NCI-H1105 (cell line): ENCODE measurements around the gene NYAP1.
"Not testable (repeated sequence)": the region's sequence is repeated elsewhere in the genome, so short reads cannot be mapped to it uniquely, and the experiment has no call there.

Experiments used
- DNase-seq: peaks from one replicate; lab custom pipeline; 2025; lab: John Stamatoyannopoulos, UW

NYAP1 gene

DNA sequence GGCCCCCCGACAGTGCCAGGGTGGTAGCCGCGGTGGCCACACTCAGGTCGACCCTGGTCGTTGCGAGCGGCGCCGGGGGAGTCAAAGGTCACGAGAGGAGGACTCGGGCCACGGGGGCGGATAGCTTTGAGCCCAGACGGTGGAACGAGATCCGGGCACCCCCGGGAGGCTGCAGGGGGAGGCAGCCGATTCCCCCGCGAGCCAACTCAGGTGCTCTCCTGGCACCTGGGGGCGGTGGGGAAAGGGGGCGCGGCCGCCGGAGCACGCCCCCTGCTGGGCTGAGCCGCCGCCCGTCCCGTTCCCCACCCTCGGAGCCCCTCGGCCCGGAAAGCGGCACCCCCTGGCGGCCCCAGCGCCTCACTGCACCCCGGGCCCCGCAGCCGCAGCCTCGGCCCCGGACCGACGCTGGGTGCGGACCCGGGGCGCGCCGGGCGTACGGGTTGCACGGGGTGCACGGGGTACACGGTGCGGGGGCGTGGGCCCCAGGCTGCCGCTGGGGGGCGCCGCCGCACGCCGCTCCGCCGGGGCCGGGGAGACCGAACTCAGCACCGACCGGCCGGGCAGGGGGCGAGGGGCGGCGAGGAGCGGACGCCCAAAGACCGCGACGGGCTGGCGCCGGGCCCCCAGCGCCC, 521 bp upstream of the NYAP1 start:
- DNase-seq: peak; percentile 38

DNA sequence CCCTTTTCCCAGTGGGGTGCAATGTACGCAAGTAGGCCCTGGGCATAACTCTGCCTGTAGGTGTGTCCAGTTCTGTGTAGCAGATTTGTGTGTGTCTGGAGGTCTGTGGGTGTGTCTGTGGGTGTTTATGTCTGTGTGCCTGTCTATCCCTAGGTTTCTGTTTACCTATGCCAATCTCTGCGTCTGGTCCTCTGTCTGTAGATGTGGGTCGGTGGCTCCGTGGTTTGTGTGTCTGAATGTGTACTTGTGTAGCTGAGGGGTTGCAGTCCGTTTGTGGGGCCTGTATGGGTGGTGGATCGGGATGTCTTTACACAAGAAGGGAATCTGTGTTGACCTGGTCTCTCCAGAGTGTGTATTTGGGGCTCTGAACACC, 932 bp downstream of the NYAP1 start:
- DNase-seq: no peak

DNA sequence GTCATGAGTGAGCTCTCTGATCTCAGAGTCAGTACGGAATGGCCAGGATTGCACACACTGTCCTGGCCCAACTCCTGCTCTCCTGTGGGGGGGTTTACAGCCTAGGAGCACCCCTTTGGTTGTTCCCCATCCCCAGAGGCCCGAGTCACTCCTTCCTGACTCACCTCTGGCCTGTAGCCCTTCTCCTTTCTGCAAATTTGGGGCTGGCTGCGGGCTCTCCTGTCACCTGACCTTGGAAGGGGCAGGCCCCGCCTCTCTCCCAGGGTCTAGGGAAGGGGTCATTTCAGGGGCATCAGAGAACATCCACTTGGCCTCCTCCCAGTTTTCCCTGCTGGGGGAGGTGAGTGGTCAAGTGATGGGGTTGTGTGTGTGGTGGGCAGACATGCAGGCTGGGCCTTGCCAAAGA, 1.7 kb downstream of the NYAP1 start:
- no peak for DNase-seq

DNA sequence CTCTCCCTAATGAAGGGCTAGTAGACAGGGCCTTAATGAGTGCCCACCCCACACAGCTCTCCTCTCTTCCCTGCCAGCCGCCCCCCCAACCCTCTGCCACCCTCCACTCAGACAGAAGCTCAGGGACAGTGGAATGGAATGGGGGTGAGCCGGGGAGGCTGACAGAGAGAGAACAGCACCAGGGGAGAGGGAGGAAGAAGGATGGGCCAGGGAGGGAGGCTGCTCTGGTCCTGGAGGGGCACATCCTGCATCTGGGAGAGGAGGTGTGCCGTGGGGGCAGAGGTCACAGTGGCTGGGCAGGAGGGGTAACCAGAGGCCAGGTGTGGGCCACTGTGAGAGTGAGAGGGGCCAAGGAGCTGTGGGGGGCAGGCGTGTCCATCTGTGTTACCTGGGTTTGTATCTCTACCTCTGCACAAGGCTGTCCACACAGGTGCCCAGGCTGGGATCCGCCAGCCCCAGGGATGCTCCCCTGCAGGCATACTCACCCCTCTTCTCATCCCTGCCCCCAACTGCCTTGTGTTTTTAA, 2.4 kb downstream of the NYAP1 start:
- no peak for DNase-seq

DNA sequence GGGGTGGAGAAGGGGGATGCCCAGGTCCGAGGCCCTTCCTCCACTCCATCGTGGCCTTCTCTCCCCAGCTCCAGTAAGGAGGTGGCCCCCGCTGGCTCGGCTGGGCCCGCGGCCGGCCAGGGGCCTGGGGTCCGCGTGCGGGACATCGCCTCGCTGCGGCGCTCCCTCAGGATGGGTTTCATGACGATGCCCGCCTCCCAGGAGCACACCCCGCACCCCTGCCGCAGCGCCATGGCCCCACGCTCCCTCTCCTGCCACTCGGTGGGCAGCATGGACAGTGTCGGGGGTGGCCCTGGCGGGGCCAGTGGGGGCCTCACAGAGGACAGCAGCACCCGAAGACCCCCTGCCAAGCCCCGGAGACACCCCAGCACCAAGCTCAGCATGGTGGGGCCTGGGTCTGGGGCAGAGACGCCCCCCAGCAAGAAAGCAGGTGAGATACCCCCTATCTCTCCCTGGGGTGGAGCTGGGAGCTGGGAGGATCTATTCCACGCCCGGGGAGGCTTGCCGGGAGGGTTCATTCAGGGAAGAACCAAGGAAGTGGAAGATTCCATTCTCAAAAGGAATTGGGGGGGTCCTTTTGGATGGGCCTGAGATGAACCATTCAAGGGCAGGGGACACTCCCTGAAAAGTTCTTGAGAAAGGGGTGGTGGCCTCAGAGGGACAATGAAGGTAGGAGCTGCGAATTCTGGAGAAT, 3.2 kb downstream of the NYAP1 start:
- no peak for DNase-seq

DNA sequence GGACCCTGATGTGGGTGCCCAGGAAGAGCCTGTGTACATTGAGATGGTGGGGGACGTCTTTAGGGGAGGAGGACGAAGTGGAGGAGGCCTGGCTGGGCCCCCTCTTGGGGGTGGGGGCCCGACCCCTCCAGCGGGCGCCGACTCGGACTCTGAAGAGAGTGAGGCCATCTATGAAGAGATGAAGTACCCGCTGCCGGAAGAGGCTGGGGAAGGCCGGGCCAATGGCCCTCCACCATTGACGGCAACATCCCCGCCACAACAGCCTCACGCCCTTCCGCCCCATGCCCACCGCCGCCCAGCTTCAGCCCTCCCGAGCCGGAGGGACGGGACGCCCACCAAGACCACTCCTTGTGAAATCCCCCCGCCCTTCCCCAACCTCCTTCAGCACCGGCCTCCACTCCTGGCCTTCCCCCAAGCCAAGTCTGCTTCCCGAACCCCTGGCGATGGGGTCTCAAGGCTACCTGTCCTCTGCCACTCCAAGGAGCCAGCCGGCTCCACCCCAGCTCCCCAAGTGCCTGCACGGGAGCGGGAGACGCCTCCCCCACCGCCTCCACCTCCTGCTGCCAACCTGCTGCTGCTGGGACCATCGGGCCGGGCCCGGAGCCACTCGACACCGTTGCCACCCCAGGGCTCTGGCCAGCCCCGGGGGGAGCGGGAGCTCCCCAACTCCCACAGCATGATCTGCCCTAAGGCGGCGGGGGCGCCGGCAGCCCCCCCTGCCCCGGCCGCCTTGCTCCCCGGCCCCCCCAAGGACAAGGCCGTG, 4.8 kb downstream of the NYAP1 start:
- no peak for DNase-seq

DNA sequence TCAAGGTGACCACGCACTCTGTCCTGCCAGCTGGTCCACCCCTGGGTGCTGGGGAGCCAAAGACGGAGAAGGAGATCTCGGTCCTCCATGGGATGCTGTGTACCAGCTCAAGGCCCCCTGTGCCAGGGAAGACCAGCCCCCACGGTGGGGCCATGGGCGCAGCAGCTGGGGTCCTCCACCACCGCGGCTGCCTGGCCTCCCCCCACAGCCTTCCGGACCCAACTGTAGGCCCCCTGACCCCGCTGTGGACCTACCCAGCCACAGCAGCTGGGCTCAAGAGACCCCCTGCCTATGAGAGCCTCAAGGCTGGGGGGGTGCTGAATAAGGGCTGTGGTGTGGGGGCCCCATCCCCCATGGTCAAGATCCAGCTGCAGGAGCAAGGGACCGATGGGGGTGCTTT, 5.4 kb downstream of the NYAP1 start:
- no peak for DNase-seq

DNA sequence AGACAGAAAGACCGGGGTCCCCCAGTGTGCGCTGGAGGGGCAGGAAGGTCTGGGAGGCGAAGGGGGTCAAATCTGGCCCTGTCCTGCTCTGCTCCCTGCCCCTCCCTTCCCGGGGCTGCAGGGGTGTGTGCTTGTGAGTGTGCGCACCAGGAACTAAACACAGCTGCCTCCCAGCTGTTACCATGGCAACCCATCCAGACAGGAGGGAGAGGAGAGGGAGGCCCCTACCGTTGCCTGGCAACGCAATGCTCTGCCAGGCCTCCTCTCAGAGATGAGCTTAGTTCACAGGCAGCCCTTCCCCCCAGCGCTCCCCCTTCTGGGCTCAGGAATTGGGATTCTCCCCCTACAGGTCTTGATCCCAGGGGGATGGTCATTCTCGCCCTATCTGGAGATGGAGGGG, 6.1 kb downstream of the NYAP1 start:
- DNase-seq: peak; percentile 99

DNA sequence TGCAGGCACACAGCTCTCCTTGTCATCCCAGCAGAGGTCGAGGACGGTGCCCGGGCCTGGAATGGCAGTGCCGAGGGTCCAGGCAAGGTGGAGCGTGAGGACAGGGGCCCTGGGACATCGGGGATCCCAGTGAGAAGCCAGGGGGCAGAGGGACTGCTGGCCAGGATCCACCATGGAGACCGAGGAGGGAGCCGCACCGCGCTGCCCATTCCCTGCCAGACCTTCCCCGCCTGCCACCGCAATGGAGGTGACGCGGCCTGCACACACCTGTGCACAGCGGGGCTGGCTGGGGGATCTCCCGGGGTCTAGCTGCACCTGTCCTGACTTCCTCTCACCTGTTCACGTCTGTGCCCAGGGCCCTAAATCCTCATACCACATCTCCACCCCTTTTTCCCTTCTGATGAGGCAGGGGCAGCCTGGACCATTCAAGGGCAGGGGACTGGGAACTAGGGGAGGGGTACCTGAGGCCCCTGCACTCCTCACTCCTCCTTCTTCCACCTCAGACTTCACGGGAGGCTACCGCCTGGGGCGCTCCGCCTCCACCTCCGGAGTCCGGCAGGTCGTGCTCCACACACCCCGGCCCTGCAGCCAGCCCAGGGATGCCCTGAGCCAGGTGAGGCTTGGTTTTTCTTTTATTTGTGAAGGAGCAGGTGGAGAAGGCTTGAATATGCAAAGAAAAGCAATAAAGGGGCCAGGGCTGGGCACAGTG, 6.9 kb downstream of the NYAP1 start:
- no peak for DNase-seq

DNA sequence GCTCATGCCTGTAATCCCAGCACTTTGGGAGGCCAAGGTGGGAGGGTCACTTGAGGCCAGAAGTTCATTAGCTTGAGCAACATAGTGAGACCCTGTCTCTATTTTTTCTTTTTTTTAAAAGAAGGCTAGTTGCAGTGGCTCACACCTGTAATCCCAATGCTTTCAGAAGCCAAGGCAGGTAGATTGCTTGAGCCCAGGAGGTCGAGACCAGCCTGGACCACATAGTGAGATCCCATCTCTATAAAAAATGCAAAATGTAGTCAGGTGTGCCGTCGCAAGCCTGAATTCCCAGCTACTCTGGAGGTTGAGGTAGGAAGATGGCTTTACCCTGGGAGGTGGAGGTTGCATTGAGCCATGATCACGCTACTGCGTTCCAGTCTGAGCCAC, 7.5 kb downstream of the NYAP1 start:
- DNase-seq: no peak

DNA sequence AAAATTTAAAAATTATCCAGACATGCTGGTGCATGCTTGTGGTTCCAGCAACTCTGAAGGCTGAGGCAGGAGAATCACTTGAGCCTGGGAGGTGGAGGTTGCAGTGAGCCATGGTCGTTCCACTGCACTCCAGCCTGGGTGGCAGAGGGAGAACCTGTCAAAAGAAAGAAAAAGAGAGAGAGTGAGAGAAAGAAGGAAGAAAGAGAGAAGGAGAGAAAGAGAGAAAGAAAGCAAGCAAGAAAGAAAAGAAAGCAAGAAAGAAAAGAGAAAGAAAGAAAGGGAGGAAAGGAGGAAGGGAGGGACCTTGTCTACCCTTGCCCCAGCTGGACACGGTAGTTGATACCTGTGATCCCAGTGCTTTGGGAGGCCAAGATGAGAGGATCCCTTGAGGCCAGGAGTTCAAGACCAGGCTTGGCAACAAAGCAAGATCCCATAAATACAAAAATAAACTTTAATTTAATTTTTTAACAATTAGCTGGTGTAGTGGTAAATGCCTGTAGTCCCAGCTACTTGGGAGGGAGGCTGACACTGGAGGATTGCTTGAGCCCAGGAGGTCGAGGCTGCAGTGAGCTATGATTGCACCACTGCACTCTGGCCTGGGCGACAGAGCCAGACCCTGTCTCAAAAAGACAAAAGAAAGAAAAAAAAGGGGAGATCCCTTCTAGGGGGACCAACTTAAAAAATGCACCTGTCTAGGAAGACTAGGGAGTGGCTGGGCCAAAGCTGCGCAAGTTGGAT, 9.2 kb downstream of the NYAP1 start:
- DNase-seq: no peak

DNA sequence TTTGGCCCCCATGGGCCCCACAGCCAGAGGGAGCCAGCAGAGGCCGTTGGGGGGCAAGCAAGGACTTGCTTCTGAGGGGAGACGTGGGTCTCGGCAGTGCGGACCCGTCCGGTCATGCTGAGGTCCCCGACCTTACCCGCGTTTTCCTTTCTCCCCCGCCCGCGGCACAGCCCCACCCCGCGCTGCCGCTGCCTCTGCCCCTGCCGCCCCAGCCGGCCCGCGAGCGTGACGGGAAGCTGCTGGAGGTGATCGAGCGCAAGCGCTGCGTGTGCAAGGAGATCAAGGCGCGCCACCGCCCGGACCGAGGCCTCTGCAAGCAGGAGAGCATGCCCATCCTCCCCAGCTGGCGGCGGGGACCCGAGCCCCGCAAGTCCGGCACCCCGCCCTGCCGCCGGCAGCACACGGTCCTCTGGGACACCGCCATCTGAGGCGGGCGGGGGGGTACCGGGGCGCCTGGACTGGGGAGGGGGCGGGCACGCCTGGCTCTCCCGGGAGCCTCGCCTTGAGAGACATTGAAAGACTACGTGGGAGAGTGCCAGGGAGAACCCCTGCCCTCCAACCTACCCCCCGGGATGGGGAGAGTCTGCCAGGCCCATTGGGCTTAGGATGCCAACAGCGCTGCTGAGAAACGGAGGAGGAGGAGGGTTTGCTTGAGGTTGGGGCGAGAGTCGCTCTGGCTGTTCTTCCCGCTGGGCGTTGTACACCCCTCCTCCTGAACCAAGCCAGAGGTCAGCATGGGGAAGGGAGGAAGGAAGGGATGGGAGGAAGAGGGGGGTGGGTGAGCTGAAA, 9.9 kb downstream of the NYAP1 start:
- DNase-seq: peak; percentile 40

DNA sequence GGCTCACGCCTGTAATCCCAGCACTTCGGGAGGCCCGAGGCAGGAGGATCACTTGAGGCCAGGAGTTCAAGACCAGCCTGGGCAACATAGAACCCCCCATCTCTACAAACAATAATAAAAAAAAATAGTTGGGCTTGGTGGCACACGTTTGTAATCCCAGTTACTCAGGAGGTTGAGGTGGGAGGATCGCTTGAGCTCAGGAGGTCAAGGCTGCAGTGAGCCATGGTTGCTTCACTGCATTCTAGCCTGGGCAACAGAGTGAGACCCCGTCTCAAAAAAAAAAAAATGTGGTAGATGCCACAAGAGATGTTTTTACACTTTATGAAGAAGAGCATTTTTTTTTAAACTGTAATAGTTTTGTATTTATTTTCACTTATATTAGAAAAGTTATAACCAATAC, 12.8 kb downstream of the NYAP1 start:
- DNase-seq: no peak

DNA sequence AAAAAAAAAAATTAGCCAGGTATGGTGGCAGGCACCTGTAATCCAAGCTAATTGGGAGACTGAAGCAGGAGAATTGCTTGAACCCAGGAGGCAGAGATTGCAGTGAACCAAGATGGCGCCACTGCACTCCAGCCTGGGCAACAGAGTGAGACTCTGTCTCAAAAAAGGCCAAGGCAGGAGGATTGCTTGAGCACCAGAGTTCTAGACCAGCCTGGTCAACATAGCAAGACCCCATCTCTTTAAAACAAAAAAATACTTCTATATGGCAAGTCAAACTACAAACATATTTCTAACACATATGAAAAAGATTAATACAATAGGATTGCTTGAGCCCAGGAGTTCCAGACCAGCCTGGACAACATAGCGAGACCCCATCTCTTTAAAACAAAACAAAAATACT, 17.0 kb downstream of the NYAP1 start:
- DNase-seq: not testable (repeated sequence)

DNA sequence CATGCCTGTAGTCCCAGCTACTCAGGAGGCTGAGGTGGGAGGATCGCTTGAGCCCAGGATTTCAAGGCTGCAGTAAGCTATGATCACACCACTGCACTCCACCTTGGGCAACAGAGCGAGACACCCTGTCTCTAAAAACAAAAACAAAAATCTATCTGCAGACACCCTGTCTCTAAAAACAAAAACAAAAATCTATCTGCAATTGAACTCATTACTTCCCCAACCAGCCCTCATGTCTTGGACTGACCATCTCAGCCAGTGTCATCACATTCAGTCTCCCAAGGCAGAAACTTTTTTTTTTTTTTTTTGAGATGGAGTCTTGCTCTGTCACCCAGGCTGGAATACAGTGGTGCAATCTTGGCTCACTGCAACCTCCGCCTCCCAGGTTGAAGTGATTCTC, 20.3 kb downstream of the NYAP1 start:
- not testable (repeated sequence) for DNase-seq

DNA sequence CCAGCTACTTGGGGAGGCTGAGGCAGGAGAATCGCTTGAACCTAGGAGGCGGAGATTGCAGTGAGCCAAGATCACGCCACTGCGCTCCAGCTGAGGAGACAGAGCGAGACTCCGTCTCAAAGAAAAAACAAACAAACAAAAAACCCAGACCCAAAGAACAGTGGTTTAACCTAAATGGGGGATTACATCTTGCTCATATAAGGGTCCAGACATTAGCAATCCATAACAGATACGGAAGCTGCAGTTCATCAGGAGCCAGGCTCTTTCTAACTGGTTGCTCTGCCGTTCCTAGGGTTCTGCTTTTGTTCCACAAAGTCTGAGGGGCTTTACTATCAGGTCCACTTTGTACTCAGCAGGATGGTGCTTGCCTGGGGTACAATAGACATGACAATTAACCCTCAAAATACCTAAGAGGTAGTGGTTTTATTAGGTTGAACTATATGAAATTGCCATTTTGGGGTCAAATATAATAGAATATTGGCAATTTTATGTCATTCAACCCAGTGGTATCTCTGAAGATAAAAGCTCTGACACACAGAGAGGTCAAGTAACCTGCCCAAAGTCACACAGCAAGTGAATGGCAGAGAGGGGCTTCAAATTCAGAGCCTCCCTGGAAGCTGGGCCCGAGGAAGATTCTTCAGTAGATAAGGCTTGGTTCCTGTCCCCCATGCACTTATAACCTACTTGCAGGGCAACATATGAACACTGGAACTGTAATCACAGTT, 21.3 kb downstream of the NYAP1 start:
- no peak for DNase-seq

DNA sequence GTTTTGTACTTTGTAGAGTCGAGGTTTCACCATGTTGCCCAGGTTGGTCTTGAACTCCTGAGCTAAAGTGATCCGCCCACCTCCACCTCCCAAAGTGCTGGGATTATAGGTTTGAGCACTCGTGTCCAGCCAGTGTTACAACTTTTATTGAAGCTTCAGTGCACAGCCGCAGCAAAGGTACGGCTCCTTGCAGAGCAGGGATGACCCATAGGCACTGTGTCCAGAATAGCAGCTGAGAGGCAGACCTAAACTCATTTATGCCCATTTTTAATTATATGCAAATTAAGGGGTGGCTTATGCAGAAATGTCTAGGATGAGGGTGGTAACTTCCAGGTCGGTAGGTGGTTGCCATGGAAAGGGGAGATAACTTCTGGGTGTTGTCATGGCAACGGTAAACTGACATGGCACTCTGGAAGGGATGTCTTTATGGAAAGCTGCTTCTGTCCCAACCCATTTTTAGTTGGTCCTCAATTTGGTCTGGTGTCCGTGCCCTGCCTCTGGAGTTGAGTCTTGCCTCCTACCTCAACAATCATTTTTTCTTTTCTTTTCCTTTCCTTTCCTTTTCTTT, 22.7 kb downstream of the NYAP1 start:
- DNase-seq: no peak

DNA sequence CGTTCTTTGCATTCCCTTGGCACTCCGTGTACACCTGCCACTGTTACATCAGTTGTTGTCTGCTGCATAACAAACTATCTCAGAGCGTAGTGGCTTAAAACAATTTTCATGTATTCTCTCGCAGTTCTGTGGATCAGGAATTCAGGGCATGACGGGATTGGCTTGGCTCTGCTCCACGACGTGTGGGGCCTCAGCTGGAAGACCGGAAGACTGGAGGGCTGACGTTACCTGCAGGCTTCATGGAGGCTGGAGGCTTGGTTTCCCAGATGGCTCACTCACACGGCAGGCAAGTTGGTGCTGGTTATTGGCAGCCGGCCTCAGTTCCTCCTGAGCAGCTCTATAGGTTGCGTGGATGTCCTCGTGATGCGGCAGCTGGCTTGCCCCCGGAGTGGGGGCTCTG, 25.5 kb downstream of the NYAP1 start:
- peak; percentile 45 for DNase-seq

DNA sequence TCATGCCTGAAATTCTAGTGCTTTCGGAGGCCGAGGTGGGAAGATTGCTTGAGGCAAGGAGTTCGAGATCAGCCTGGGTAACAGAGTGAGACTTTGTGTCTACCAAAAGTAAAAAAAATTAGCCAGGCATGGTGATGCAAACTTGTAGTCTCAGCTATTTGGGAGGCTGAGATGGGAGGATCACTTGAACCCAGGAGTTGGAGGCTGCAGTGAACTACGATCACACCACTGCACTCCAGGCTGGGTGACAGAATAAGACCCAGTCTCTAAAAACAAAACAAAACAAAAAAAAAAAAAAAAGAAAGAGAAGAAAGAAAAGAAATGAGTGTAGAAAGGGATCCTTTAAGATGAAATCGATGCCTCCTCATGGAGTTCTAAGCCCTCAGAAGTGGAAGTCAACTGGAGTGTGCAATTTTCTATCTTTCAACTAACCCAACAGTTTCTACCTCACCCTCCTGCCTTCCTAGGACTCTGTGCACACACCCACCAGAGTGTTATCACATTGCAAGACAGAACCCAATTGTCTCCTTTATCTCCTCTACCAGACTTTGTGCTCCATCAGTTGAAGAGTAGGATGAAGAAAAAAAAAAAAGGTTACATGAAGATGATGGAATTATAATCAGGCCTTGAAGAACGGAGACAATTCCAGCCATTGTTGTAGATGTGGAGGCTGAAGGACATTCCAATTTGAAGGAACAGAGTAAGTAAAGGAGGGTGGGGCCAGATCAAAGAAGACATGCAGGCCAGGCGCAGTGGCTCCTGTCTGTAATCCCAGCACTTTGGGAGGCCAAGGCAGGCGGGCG, 26.9 kb downstream of the NYAP1 start:
- no peak for DNase-seq
